ENCODE results near the gene TAF11L13.
"Not testable (repeated sequence)": the region's sequence is repeated elsewhere in the genome, so short reads cannot be mapped to it uniquely, and the experiment has no call there.

DNA sequence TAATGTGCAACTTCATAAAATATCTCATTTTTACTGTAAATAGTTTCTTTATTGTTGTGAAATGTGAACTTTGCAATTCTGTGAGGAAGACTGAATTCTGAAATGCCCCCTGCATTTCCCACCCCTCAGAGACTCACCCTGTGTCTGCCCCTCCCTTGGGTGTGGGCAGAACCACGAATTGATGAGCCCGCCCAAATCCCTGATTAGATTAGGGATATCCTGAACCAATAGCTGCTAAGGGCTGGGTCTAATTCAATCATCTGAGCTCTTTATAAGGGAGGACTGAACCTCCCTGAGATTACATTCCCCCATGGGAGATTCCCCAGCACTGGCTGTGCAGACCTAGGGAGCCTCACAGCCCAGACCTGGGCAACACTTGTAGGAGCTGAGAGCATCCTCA, 21.8 kb upstream of the TAF11L13 start, which contains the start of gene TAF11L12:
- not testable (repeated sequence) for TF ChIP-seq POLR2A (IDR thresholded peaks at IDR 0.05; ENCODE audit: low read depth); CTCF (IDR thresholded peaks at IDR 0.05)

All from esophagus muscularis mucosa (tissue), 3 donors.